Esophagus muscularis mucosa (tissue), 3 donors: ENCODE data around the gene PCARE.

ENCODE experiments used
- CTCF ChIP-seq, 3 experiments: fragments of 200-600 bp in 2 of 3; fragments of 450-650 bp in 1 of 3; sonication (generic) in 2 of 3; IDR thresholded peaks; one replicate each; pipeline ENCODE4 v1.5.1; 2017 to 2019; ENCODE audit warnings: antibody characterized with exemption in 3 of 3, mild to moderate bottlenecking in 2 of 3, moderate library complexity in 1 of 3
- EP300 ChIP-seq: sonication (generic); formaldehyde crosslinking; IDR thresholded peaks from one replicate; pipeline ENCODE4 v1.6.1; 2017; ENCODE audit warnings: antibody characterized with exemption

- TF ChIP-seq EP300 (no peak), CTCF (IDR thresholded peaks at IDR 0.05) (no peak)
These were observed 60.0 kb downstream of the PCARE start for GRCh38 chr2:29014331-29014730.
